A549 (cell line): ENCODE results near the gene ACVR1B.

Source experiments
- CEBPB ChIP-seq, 2 experiments: fragments of >200 bp in 1 of 2; sonication (Bioruptor Twin) in 1 of 2; formaldehyde crosslinking in 1 of 2; IDR thresholded peaks; 2 replicates each; pipeline ENCODE4 v1.6.1; 2012 to 2016
- EP300 ChIP-seq, 2 experiments: fragments of >200 bp; sonication (Bioruptor Twin); formaldehyde crosslinking; IDR thresholded peaks; 2 replicates in 1 of 2; 3 replicates in 1 of 2; pipeline ENCODE4 v1.6.1; 2016 to 2017
- HDAC2 ChIP-seq: fragments of 200-600 bp; sonication (generic); IDR thresholded peaks from 2 replicates; pipeline ENCODE4 v1.6.1; 2016
- MAX ChIP-seq: IDR thresholded peaks from 2 replicates; pipeline ENCODE4 v1.6.1; 2012
- MAZ ChIP-seq: fragments of 150-350 bp; IDR thresholded peaks from 2 replicates; pipeline ENCODE4 v1.6.1; 2014; ENCODE audit warnings: antibody characterized with exemption, low read depth, low read length, borderline replicate concordance
- MYC ChIP-seq: IDR thresholded peaks from 2 replicates; pipeline ENCODE4 v1.6.1; 2012; ENCODE audit warnings: mild to moderate bottlenecking, inconsistent platforms, low read length, improper control_type of control experiment, borderline replicate concordance
- NR3C1 ChIP-seq: fragments of >200 bp; sonication (Bioruptor Twin); formaldehyde crosslinking; IDR thresholded peaks from 3 replicates; pipeline ENCODE4 v1.6.1; 2017
- POLR2A ChIP-seq: IDR thresholded peaks from 2 replicates; pipeline ENCODE4 v1.6.1; 2012; ENCODE audit warnings: mild to moderate bottlenecking, low read length
- ZFP36 ChIP-seq: fragments of 450-650 bp; IDR thresholded peaks from 2 replicates; pipeline ENCODE4 v1.6.1; 2014; ENCODE audit warnings: borderline replicate concordance; ENCODE audit not compliant: partially characterized antibody
- TF ChIP-seq, protein P1 (sequence below): fragments of >200 bp; sonication (Bioruptor Twin); formaldehyde crosslinking; IDR thresholded peaks from 3 replicates; pipeline ENCODE4 v1.5.1; 2016
- TF ChIP-seq, protein P2 (sequence below): fragments of 250-450 bp; sonication (Bioruptor Pico); IDR thresholded peaks from 2 replicates; pipeline ENCODE4 v1.5.0; 2021; ENCODE audit warnings: mild to moderate bottlenecking, moderate library complexity, borderline replicate concordance

DNA sequence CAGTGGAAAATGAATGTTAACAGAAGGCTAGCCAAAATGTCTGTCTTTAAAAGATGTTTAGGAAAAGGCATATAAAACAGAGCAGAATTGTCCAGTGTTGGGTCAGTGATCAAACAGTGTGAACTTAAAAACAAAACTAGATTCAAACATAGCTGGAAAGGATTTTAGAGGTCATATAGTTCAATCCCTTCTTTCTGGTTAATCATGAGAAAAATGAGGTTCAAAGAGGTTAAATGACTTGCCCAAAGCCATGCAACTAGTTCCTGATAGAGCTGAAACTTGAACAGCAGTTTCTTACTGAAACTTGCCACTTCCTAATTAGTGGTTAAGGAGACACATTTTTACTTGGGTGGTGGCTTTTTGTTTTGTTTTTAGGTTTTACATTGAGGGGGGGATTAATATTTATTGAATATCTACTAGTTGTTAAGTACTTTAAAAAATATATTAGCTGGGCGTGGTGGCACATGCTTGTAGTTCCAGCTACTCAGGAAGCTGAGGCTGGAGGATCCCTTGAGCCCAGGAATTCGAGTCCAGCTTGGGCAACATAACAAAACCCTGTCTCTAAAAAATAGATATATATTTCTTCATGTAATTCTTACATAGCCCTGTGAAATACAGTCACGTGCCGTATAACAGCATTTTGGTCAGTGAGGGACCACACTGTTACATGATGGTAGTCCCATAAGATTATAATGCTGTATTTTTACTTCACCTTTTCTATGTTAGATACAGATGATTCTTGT is 20.4 kb downstream of the ACVR1B start:
- TF ChIP-seq NR3C1 (no peak), POLR2A (no peak), MAZ (no peak), HDAC2 (no peak), ZFP36 (no peak), MYC (no peak), MAX (no peak), EP300 (IDR thresholded peaks at IDR 0.05) (no peak), CEBPB (IDR thresholded peaks at IDR 0.05) (no peak)
- TF ChIP-seq, protein P1, sequence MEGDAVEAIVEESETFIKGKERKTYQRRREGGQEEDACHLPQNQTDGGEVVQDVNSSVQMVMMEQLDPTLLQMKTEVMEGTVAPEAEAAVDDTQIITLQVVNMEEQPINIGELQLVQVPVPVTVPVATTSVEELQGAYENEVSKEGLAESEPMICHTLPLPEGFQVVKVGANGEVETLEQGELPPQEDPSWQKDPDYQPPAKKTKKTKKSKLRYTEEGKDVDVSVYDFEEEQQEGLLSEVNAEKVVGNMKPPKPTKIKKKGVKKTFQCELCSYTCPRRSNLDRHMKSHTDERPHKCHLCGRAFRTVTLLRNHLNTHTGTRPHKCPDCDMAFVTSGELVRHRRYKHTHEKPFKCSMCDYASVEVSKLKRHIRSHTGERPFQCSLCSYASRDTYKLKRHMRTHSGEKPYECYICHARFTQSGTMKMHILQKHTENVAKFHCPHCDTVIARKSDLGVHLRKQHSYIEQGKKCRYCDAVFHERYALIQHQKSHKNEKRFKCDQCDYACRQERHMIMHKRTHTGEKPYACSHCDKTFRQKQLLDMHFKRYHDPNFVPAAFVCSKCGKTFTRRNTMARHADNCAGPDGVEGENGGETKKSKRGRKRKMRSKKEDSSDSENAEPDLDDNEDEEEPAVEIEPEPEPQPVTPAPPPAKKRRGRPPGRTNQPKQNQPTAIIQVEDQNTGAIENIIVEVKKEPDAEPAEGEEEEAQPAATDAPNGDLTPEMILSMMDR, result no peak
- TF ChIP-seq, protein P2, sequence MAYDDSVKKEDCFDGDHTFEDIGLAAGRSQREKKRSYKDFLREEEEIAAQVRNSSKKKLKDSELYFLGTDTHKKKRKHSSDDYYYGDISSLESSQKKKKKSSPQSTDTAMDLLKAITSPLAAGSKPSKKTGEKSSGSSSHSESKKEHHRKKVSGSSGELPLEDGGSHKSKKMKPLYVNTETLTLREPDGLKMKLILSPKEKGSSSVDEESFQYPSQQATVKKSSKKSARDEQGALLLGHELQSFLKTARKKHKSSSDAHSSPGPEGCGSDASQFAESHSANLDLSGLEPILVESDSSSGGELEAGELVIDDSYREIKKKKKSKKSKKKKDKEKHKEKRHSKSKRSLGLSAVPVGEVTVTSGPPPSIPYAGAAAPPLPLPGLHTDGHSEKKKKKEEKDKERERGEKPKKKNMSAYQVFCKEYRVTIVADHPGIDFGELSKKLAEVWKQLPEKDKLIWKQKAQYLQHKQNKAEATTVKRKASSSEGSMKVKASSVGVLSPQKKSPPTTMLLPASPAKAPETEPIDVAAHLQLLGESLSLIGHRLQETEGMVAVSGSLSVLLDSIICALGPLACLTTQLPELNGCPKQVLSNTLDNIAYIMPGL (CRISPR knock-in tag), result no peak
